Panc1 (cell line): ENCODE data around the gene ADAMTS19.

Experiments
- REST ChIP-seq, 2 experiments: IDR thresholded peaks; 2 replicates each; pipeline ENCODE4 v1.6.1; 2011 to 2012; ENCODE audit warnings: low read depth in 2 of 2, control low read depth in 1 of 2, low read length in 1 of 2, mild to moderate bottlenecking in 1 of 2, moderate library complexity in 1 of 2; ENCODE audit not compliant: insufficient read depth in 1 of 2
- TF ChIP-seq, protein P1 (sequence below): fragments of 450-650 bp; IDR thresholded peaks from 2 replicates; pipeline ENCODE4 v1.5.1; 2017; ENCODE audit warnings: mild to moderate bottlenecking

GRCh38 chr5:129496421-129496820 is 36.3 kb downstream of the ADAMTS19 start:
- TF ChIP-seq, protein P1, sequence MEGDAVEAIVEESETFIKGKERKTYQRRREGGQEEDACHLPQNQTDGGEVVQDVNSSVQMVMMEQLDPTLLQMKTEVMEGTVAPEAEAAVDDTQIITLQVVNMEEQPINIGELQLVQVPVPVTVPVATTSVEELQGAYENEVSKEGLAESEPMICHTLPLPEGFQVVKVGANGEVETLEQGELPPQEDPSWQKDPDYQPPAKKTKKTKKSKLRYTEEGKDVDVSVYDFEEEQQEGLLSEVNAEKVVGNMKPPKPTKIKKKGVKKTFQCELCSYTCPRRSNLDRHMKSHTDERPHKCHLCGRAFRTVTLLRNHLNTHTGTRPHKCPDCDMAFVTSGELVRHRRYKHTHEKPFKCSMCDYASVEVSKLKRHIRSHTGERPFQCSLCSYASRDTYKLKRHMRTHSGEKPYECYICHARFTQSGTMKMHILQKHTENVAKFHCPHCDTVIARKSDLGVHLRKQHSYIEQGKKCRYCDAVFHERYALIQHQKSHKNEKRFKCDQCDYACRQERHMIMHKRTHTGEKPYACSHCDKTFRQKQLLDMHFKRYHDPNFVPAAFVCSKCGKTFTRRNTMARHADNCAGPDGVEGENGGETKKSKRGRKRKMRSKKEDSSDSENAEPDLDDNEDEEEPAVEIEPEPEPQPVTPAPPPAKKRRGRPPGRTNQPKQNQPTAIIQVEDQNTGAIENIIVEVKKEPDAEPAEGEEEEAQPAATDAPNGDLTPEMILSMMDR, result no peak
- TF ChIP-seq REST (IDR thresholded peaks at IDR 0.05; ENCODE audit: insufficient read depth in 1 of 2, low read depth in 2 of 2, low read length in 1 of 2), result no peak
